Caki2 (cell line): ENCODE measurements around the gene C1QTNF2. TPM values are rescaled to one million over a fixed set of nuclear protein-coding genes. Genes with fewer than 3 reads are reported as not detected.
A peak's percentile ranks its signal among the peaks of the same experiment; 100 is the strongest.
"Not testable (repeated sequence)": the region's sequence is repeated elsewhere in the genome, so short reads cannot be mapped to it uniquely, and the experiment has no call there.

ENCODE experiments used
- DNase-seq: peaks from one replicate; pipeline ENCODE4 v3.0.0-alpha.2; 2015; ENCODE audit warnings: low read depth
- in situ Hi-C: cut with HindIII; loops from 2 replicates; pipeline ENCODE4 v1.10.0; 2016; ENCODE audit warnings: low sequenced_read_pairs, low pct_unique_long_range_greater_than_20kb, mixed read lengths
- total RNA-seq: library from RNA; depleted of rRNA; stranded (reverse); fragments of >200 nt; shearing (Covaris generic); gene quantifications from 2 replicates; pipeline ENCODE4 v1.2.3, GENCODE V29; 2014; ENCODE audit warnings: low replicate concordance

C1QTNF2 gene
- total RNA-seq, 1 experiment from 2014 or later: not detected

DNA sequence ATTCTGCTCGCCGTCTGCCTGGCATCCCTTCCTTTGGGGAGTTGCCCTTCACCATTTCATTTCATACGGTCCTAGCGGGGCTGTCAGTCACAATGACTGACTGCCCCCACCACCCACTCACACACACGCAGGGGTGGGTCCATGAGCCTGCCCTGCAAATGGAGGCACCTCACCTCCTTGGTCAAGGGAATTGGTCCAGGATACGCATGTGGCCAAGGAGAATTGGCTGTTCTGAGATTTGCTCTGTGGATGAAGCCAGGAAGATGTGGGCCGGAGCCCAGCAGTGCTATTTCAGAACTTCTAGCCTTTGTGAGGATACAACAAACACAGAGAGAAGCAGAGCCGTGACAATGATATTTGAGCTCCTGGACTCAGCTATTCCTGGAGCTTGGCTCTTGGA, 17.0 kb downstream of the C1QTNF2 start:
- DNase-seq: no peak
- in situ Hi-C loops: loop anchor here (10.0 kb wide), 1 partner anchor 169 kb away; no protein-coding TSS in a partner anchor

DNA sequence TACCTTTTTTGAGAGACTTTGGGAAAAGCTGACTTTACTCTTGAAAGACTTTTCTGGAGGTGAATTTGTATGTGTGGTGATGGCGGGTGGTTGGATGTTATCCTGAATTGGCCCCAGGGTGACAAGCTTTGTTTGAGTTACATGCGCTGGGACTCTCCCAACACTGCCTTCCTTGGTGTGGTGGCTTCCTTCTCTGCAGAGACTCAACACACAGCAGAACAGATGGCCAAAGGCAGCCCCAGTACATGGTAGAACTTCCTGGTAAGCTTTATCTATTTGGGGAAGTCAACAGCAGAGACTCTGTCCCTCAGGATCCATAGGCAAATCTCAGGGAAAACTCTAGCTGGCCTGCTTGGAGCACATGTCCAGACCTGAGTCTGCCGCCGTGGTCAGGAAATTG, 18.1 kb downstream of the C1QTNF2 start:
- in situ Hi-C loops: loop anchor here (10.0 kb wide), 1 partner anchor 168 kb away; no protein-coding TSS in a partner anchor
- DNase-seq: no peak

DNA sequence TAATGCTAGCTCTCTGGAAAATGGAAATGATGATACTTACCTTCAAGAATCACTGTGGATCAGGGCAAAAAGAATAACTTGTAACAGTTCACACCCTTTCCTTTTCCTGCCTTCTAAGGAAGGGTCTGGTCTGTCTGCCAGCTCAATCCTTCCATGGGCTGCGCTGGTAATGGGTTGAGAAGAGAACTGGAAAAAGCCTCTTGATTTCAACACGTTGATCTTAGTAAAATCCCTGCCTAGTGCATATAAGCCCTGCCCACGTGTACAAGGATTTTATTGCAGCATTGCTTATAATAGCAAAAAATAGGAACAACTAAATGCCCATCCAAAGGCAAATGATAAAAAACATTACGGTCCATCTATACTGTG, 20.5 kb downstream of the C1QTNF2 start:
- no peak for DNase-seq
- in situ Hi-C loops: loop anchor here (10.0 kb wide), 1 partner anchor 165 kb away; no protein-coding TSS in a partner anchor

DNA sequence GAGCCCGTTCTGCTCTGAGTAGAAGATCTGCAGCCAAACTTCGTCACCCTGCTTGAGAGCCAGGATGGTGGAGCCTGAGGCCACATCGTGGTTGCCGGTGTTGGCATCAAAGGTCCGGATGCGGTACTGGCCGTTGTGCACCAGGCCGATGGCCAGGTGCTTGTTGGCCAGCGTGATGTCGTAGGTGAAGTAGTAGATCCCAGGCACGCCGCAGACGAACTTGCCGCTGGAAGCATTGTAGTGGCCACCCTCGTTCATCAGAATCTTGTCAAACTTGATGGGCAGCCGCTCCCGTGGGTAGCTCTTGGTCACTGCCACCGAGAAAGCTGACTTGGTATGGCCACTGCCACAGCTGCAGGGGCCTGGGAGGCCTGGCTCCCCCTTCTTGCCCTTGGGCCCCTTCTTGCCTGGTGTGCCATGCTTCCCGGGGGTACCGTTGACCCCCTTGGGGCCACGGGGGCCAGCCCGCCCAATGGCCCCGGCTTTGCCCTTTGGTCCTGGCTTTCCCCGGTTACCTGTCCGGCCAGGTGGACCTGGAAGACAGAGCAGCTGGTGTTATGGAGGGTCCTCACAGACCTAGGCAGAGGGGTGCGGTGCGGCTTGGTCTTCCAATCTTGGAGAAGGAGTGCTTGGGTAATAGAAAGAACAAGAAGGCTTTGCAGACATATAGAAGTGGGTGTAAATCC, 21.0 kb downstream of the C1QTNF2 start:
- in situ Hi-C loops: no loop called here
- no peak for DNase-seq

DNA sequence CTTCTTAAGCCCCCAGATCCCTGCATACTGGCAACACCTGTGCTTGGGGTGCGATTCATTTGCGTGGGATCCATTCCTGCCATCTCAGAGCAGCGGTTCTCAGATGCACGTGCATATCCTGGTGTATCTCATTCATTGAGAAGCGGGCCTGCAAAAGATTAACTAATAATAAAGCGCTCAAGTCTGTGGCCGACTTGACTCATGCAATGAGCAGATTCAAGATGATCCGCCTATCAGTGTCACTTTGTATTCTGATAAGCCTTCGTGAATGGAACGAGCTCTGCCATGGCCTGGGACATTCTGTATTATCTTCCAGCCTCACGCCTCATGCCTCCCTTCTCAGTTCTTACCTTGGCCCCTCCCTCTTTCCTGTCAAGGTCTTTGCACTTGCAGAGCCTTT, 22.3 kb downstream of the C1QTNF2 start:
- no peak for DNase-seq
- in situ Hi-C loops: no loop called here

DNA sequence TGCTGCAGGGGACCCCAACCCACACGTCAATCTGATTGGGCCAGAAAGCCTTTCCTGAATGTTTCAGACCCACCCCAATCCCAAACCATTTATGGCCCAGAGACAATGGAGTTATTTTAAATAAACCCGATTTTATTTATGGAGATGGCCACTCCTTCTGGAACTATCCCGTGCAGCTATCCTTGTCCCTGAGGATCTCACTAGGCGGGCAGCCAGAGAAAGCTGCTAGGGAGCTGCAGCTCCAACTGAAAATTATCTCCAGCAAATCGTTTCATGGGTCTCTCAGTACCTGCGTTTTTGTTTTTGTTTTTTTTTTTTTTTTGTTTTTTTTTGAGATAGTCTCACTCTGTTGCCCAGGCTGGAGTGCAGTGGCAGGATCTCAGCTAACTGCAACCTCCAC, 23.0 kb downstream of the C1QTNF2 start:
- in situ Hi-C loops: no loop called here

DNA sequence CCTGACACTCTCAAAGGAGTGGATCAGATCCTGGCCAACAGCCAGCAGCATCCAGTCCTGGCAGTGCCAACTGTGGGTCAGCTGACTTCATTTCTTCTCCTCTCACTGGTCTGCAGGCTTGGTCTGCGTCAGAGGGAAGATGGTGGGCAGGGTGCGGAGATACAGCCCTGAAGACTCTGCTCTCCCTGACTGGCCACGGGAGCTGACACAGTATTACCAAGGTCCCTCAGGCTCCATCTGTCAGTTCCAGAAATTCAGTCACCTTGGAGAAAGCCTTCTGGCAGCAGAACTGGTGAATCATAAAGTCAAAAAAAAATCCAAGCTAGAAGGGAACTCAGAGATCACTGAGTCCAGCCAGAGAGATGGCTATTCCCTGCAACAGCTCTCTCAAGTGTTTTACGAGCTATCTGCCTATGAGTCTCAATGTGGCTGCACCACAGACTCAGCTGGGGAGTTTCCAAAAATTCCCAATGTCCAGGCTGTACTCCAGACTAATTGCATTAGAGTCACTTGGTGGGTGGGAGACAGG, 27.9 kb downstream of the C1QTNF2 start:
- in situ Hi-C loops: no loop called here
- DNase-seq: peak; percentile 46

More for the DNA sequence above, 23.0 kb downstream of the C1QTNF2 start:
- no peak for DNase-seq

DNA sequence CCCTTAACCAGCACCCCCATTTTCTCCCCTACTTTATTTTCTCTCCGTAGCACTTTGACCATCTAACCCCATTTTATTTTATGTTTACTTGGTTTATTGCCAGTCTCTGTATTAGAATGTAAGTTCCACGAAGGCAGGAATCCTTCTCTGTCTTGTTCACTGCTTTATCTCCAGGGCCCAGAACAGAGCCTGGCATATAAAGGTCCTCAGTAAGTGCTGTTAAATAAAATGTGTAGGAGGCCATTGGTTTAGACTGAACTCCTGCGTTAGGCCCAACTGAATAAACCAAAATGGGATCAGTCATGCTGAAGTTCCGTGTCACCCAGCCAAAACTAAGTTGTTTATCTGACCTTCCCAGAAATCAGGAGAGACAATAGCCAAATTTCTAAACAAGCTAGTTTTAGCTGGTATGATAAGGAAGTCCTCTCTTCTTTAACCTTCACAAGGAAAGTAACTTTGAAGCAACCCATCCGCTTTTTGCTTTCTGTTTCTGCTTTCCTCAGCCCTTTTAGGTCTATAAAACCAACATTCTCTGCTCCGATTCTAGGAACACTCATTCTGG, 29.0 kb downstream of the C1QTNF2 start:
- DNase-seq: no peak
- in situ Hi-C loops: no loop called here

DNA sequence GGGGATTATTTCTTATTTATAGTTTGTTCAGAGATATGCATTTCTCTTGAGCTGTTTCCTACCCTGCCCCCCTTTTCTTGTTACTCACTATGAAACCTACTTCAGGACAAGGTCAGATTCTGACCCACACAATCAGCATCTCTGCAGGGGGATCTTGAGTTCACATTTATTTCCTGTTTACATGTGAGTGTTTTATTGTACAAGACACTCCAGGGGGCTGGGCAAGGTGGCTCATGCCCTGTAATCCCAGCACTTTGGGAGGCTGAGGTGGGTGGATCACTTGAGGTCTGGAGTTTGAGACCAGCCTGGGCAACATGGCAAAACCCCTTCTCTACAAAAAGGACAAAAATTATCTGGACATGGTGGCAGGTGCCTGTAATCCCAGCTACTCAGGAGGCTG, 29.9 kb downstream of the C1QTNF2 start:
- in situ Hi-C loops, DNase-seq: not testable (repeated sequence)

DNA sequence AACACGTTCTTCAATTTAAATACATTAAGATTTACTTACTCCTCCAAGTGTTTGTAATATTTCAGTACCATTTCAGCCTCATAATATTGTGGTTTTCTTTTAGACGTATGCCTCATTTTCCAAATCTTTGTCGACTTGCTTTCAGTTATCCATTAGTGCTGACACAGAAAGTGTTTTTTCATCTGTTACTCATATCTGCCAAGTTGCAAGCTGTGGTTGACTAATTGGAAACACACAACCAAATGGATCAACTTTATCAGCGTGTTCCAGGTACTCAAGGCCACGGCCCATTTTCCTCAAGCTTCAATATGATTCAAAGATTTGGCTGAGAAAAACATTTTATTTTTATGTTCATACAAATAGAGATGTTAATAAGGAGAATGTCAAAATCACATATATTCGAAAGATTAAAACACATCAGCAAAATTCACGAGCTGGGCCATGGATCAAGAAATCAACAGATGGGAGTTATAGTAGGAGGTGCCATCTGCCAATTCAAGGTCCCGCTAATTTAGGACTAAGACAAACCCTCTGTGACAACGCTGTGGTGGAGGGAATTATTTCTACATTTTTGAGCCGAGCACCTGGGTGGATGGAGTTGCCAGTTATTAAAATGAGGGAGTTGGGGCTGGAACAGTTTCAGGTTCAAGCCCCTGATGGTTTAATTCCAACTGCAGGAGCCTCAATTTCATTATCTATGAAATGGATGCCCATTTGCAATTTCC, 30.9 kb downstream of the C1QTNF2 start:
- in situ Hi-C loops: no loop called here
- DNase-seq: no peak

DNA sequence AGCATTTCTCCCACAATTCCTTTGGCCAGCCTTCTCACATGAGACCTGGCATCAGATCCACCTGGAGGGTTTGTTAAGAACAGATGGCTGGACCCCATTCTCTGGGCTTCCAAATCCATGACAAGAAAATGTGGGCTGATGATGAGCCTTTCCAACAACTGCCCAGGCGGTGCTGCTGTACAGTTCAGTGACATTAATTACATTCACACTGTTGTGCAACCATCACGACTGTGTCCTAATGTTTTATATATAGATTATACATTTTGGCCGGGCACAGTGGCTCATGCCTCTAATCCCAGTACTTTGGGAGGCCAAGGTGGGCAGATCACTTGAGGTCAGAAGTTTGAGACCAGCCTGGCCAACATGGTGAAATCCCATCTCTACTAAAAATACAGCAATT, 35.7 kb downstream of the C1QTNF2 start:
- in situ Hi-C loops: not testable (repeated sequence)

DNA sequence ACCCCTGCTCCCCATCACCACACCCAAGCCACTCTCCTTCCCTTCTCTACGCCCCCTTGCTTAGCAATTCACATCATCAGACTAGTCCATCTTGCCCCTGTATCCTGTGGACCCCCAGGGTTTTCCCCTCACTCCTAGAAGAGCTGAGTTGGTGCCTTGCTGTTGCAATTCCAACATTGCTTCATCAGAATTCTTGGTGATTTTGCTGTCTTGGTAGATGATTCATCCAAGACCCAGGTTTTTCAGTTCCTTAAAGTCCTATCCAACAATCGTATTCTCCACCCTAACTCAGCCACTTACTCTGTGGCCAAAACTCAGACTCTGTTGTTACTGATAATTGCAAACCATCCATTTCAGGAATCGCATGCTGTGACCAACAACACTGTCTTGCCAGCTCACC, 36.7 kb downstream of the C1QTNF2 start:
- DNase-seq: no peak
- in situ Hi-C loops: no loop called here

More for the DNA sequence above, 35.7 kb downstream of the C1QTNF2 start:
- DNase-seq: not testable (repeated sequence)

DNA sequence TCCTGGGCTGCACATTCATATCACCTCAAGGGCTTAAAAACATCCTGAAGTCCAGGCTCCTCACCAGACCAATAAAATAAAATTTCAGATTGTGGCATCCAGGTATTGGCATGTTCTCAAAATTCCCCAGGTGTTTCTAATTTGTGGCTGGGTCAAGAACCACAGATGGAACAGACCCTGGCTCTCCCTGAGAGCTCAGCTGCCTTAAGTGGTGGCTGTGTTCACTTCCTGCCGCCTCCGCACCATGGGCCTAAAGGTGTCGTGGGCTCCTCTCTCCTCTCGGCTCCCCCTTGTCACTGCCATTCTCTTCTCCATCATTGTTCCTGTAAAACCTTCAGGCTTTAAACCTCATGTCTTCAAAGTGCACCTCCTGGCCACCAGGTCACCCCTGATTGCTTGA, 40.2 kb downstream of the C1QTNF2 start:
- in situ Hi-C loops: no loop called here
- DNase-seq: no peak

DNA sequence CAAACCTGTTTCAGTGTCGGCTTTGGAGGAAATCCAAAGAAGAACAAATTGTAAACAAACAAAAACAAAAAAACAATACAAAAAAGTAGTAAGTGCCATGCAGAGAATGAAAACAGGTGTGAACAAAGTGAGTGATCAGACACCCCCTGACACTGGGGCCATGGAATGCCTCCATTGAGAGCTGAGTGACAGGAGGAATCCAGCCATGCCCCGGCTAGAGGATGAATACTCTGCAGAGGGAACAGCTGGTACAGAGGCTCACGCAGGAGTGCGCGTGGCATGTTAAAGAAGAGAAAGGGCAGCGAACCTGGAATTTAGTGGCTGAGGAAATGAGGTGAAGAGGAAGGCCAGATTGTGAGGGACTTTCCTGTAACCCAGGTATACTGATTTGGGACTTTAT, 42.6 kb downstream of the C1QTNF2 start:
- no peak for DNase-seq
- in situ Hi-C loops: no loop called here

DNA sequence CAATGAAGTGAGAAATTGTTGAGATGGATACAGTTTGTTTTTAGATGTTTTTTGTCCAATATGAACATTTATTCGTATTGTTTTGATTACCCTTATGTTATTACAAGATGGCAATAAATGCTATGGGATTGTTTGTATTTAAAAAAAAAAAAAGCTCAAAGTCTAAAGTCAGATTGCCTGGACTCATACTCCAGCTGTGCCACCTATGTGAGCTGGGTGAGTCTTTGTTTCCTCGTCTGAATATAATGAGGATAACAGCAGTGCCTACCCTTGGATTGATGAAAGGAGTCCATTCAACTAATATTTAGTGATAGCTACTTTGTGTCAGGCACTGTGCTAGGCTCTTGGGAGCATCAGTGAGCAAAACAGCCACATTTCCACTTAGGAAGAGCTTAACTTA, 43.4 kb downstream of the C1QTNF2 start:
- in situ Hi-C loops: no loop called here
- no peak for DNase-seq

DNA sequence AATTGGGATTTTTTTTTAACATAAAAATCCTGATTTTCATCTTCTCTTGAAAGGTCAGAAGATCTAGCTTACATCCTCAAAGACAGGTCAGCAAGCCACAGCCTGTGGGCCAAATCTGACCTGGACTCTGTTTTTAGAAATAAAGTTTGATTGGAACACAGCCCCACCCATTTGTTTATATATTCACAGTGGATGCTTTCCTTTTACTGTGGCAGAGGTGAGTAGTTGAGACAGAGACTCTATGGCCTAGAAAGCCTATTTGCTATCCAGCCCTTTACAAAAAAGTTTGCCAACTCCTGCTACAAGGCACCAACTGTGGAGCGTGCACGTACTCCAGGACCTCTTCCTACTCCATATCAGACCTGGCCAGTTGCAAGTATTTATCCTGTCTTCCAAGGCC, 44.7 kb downstream of the C1QTNF2 start:
- in situ Hi-C loops: no loop called here

DNA sequence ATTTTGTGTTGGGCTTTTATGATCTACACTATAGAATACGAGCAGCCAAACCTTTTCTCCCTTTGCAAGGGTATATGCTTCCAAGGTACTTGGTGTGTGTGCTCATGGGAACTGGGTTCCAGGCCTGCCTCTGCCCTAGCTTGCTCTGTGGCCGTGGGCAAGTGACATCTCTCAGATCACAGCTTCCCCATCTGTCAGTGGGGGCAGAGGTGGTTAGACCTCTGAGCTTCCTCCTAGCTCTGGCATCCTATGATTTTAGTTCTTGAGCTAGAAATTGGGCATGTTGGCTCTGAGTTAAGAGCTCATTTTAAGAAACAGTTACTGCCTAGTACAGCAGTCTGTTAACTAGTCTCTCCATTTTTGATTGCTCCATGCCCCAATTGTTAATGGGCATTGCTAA, 45.5 kb downstream of the C1QTNF2 start:
- no peak for DNase-seq
- in situ Hi-C loops: no loop called here

More for the DNA sequence above, 44.7 kb downstream of the C1QTNF2 start:
- no peak for DNase-seq

DNA sequence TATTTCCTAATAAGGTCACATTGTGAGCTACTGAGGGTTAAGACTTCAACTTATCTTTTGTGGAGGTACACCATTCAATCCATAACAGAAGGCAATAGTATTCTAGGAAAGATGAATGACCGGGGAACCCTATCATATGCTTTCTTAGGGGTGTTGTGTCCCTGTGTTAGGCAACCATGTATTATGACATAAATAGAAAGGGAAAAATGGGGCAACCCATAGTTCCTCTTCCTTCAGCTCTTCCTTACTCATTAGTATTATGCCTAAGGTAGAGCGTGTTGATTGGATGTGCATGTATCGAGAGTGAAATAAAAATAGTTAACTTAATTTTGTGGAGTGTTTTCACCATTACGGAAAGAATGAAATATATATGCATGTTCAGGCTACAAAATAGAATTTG, 52.0 kb downstream of the C1QTNF2 start:
- DNase-seq: no peak
- in situ Hi-C loops: no loop called here

DNA sequence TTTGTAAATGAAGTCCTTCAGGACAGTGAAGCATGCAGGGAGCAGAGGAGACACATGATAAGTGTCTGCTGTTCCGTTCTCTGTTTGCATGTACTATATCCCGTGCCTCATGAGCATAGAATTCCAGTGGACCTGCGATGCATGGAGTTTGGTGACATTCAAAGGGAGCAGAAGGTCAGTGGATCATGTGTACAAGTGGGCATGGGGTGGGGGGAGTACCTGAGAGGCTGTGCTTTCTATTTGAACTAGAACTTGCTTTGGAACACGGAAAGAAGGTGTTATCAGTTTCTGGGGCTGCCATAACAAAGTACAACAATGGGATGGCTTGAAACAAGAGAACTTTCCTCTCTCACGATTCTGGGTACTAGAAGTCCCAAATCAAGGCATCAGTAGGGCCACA, 53.0 kb downstream of the C1QTNF2 start:
- in situ Hi-C loops: no loop called here

More for the DNA sequence above, 53.0 kb downstream of the C1QTNF2 start:
- no peak for DNase-seq
